ENCODE measurements around the gene MDH1B. TPM values are rescaled to one million over a fixed set of nuclear protein-coding genes. Genes with fewer than 3 reads are reported as not detected.
A peak's percentile ranks its signal among the peaks of the same experiment; 100 is the strongest.

MDH1B gene
- total RNA-seq, 1 experiment from 2014 or later = 1.9 TPM

DNA sequence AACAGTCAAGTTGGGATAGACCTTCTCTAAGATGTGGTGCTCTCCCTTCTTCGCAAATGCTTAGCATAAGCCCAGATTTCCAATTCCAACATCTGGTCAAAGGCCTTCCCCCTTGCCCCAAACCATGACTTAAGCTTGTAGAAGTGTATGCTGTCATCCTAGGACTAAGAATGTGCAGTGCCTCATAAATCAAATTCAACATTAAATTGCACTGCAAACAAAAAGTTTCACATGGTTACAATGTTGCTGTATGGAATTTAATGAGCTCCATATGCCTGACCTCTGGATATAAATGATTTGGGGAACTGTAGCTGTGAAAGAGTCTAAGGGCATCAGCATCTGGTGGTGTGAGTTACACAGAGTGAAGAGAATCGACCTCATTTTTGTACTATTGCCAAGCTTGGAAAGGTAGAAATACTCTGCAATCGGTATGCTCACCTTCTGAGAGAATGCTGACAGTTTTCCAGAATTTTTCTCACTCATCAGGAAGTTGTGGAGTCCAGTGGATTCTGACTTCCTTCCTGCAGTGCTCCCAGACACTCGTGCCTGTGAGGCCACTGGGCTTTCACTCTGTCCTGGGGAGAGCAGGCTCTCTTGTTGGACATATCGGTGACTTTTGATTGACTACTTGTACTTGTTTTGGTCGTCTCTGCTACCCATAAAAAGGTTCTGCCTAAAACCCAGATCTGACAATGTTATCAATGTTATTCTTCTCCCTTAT, 40.9 kb upstream of the MDH1B start:
- DNase-seq (ENCODE audit: low spot score) = no peak
- Mint-ChIP-seq H3K9me3 (no peaks in the 10 kb centered on the region), H3K4me3 (peak overlapping the region; percentile 49; the same call in 1 of the 2 replicates), H3K36me3 (peaks cover 48% of the 10 kb centered on the region), H3K27me3 (ENCODE audit: low read depth) (no peaks in the 10 kb centered on the region), H3K4me1 (peaks cover 87% of the 10 kb centered on the region), H3K27ac (peak overlapping the region; percentile 90)
- ATAC-seq = no peak
- ChIA-PET POLR2A (no interaction called here), CTCF (no interaction called here)
- TF ChIP-seq SP1 (CRISPR knock-in tag; conservative IDR thresholded peaks at IDR 0.05) = no peak

DNA sequence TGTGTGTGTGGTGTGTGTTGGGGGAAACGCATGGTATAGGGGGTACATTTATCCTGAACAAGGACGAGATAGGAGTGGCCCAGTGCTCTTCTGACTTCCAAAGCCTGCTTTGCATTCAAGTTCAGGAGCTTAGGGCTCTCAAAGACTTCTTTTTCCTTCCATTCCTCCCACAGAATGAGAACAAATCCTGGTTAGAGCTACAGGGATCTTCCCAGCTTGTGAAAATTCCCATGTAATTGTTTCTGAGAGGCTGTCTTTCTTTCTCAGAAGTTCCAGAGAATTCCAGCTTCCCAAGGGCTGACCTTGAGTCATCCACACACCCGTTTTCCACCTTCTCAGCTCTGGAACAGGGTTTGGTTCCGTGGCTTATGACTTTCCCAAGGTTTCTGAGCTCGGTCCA, 39.2 kb upstream of the MDH1B start:
- H3K27me3 Mint-ChIP-seq (ENCODE audit: low read depth) = no peaks in the 10 kb centered on the region
- CTCF ChIA-PET = interaction anchor here (1.3 to 5.0 kb wide), 3 partner anchors 36 to 672 kb away, joined by 4 to 34 read pairs (median 5); no protein-coding TSS in a partner anchor
- ATAC-seq = peak; percentile 6
- H3K4me3 Mint-ChIP-seq = no peak overlapping the region
- H3K27ac Mint-ChIP-seq = peak overlapping the region; percentile 82; the same call in 1 of the 2 replicates
- TF ChIP-seq ZNF423 (CRISPR knock-in tag; IDR thresholded peaks at IDR 0.05) = no peak
- no peak for TF ChIP-seq FOXP1 (CRISPR knock-in tag; IDR thresholded peaks at IDR 0.05; ENCODE audit: borderline replicate concordance)
- TF ChIP-seq, protein P1, sequence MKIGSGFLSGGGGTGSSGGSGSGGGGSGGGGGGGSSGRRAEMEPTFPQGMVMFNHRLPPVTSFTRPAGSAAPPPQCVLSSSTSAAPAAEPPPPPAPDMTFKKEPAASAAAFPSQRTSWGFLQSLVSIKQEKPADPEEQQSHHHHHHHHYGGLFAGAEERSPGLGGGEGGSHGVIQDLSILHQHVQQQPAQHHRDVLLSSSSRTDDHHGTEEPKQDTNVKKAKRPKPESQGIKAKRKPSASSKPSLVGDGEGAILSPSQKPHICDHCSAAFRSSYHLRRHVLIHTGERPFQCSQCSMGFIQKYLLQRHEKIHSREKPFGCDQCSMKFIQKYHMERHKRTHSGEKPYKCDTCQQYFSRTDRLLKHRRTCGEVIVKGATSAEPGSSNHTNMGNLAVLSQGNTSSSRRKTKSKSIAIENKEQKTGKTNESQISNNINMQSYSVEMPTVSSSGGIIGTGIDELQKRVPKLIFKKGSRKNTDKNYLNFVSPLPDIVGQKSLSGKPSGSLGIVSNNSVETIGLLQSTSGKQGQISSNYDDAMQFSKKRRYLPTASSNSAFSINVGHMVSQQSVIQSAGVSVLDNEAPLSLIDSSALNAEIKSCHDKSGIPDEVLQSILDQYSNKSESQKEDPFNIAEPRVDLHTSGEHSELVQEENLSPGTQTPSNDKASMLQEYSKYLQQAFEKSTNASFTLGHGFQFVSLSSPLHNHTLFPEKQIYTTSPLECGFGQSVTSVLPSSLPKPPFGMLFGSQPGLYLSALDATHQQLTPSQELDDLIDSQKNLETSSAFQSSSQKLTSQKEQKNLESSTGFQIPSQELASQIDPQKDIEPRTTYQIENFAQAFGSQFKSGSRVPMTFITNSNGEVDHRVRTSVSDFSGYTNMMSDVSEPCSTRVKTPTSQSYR (CRISPR knock-in tag; IDR thresholded peaks at IDR 0.05) = no peak
- TF ChIP-seq, protein P2, sequence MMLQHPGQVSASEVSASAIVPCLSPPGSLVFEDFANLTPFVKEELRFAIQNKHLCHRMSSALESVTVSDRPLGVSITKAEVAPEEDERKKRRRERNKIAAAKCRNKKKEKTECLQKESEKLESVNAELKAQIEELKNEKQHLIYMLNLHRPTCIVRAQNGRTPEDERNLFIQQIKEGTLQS (CRISPR knock-in tag; conservative IDR thresholded peaks at IDR 0.05) = no peak
- no peak for TF ChIP-seq ZNF317 (CRISPR knock-in tag; IDR thresholded peaks at IDR 0.05; ENCODE audit: borderline replicate concordance, low read depth)
- TF ChIP-seq, protein P3, sequence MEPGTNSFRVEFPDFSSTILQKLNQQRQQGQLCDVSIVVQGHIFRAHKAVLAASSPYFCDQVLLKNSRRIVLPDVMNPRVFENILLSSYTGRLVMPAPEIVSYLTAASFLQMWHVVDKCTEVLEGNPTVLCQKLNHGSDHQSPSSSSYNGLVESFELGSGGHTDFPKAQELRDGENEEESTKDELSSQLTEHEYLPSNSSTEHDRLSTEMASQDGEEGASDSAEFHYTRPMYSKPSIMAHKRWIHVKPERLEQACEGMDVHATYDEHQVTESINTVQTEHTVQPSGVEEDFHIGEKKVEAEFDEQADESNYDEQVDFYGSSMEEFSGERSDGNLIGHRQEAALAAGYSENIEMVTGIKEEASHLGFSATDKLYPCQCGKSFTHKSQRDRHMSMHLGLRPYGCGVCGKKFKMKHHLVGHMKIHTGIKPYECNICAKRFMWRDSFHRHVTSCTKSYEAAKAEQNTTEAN (CRISPR knock-in tag; IDR thresholded peaks at IDR 0.05) = no peak
- TF ChIP-seq, protein P4, sequence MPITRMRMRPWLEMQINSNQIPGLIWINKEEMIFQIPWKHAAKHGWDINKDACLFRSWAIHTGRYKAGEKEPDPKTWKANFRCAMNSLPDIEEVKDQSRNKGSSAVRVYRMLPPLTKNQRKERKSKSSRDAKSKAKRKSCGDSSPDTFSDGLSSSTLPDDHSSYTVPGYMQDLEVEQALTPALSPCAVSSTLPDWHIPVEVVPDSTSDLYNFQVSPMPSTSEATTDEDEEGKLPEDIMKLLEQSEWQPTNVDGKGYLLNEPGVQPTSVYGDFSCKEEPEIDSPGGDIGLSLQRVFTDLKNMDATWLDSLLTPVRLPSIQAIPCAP (CRISPR knock-in tag; IDR thresholded peaks at IDR 0.05) = no peak
- no peak for TF ChIP-seq SP1 (CRISPR knock-in tag; conservative IDR thresholded peaks at IDR 0.05)
- TF ChIP-seq, protein P5, sequence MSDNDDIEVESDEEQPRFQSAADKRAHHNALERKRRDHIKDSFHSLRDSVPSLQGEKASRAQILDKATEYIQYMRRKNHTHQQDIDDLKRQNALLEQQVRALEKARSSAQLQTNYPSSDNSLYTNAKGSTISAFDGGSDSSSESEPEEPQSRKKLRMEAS (CRISPR knock-in tag; IDR thresholded peaks at IDR 0.05) = no peak
- DNase-seq (ENCODE audit: low spot score) = no peak
- peaks cover 33% of the 10 kb centered on the region for H3K36me3 Mint-ChIP-seq
- H3K9me3 Mint-ChIP-seq = no peaks in the 10 kb centered on the region
- POLR2A ChIA-PET = no interaction called here
- peaks cover 93% of the 10 kb centered on the region for H3K4me1 Mint-ChIP-seq

DNA sequence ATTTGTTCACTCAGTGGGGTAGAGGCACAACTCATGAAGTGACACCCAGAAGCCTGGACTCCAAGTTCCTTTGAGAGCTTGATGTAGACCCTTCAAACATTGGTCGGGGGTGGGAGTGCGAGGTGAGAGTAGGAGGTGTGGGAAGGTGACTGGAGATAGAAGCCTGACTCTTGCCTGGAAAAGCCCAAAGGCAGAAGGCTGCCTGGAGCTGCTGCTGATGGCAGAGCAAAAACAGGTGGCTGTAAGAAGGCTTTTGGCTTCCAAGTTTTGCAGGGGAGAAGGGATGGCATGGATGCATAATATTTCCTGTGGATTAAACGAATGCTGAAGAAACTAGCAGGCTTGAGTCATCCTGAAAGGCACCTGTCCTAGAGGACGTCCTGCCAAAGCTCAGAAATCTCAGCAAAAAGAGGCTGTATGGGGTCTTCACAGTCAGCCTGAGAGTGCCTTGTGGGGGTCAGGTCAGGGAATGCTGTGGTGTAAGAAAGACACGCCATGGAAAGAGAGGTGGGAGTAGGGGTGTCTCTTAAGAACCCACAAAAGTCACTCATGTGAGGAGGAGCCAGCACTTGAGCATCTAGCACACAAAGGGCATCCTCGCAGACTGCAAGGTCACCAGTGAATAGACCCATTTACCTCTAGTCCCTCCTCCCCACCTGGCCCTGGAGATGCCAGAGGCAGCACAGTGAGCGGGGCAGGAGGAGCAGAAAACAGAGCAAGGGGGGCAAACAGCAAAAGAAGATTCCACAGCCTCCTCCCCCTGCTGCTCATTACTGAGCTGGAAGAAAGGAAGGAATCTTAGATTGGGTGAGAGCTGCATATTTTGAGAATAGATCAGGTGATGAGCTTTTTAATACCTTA, 37.8 kb upstream of the MDH1B start:
- ChIA-PET CTCF (interaction anchor here (0.5 to 5.0 kb wide), 4 partner anchors 9 to 670 kb away, joined by 3 to 34 read pairs (median 4); no protein-coding TSS in a partner anchor), POLR2A (no interaction called here)
- ATAC-seq (peak; percentile 61), DNase-seq (ENCODE audit: low spot score) (no peak)
- Mint-ChIP-seq H3K4me3 (no peak overlapping the region), H3K27me3 (ENCODE audit: low read depth) (no peaks in the 10 kb centered on the region), H3K9me3 (no peaks in the 10 kb centered on the region), H3K4me1 (peaks cover 86% of the 10 kb centered on the region), H3K27ac (peak overlapping the region; percentile 30), H3K36me3 (peaks cover 21% of the 10 kb centered on the region)
- peak; percentile 24; the same call in 1 of the 2 replicates for TF ChIP-seq TEAD1 (CRISPR knock-in tag; IDR thresholded peaks at IDR 0.05)
- TF ChIP-seq, protein P6, sequence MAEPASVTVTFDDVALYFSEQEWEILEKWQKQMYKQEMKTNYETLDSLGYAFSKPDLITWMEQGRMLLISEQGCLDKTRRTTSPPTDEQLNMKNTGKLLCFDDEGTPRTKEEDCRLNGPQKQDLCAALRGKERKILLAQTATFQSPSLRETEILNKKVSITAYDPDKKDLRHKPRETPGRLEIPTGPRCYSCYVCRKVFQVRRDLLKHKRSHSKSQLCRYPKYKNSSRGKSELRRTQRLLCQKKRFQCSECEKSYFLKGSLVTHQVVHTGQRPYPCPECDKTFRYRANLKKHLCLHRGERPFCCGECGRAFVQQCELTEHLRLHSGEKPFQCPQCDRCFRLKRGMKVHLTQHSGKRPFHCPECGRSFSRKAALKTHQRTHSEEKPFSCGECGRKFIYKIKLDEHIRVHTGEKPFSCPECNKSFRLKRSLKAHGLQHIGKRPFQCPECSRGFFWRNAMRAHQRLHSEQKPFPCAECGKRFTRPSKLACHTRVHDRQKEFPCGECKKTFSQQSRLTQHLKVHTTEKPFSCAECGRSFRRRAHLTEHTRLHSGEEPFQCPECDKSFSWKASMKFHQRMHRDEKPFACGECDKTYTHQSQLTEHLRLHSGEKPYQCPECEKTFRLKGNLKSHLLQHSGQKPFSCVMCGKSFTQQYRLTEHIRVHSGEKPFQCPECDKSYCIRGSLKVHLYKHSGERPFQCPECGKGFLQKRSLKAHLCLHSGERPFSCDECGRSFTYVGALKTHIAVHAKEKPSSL (CRISPR knock-in tag; conservative IDR thresholded peaks at IDR 0.05) = 0 out of 2 replicates have a peak, but pooled peaks have one; percentile 62
- TF ChIP-seq, protein P7, sequence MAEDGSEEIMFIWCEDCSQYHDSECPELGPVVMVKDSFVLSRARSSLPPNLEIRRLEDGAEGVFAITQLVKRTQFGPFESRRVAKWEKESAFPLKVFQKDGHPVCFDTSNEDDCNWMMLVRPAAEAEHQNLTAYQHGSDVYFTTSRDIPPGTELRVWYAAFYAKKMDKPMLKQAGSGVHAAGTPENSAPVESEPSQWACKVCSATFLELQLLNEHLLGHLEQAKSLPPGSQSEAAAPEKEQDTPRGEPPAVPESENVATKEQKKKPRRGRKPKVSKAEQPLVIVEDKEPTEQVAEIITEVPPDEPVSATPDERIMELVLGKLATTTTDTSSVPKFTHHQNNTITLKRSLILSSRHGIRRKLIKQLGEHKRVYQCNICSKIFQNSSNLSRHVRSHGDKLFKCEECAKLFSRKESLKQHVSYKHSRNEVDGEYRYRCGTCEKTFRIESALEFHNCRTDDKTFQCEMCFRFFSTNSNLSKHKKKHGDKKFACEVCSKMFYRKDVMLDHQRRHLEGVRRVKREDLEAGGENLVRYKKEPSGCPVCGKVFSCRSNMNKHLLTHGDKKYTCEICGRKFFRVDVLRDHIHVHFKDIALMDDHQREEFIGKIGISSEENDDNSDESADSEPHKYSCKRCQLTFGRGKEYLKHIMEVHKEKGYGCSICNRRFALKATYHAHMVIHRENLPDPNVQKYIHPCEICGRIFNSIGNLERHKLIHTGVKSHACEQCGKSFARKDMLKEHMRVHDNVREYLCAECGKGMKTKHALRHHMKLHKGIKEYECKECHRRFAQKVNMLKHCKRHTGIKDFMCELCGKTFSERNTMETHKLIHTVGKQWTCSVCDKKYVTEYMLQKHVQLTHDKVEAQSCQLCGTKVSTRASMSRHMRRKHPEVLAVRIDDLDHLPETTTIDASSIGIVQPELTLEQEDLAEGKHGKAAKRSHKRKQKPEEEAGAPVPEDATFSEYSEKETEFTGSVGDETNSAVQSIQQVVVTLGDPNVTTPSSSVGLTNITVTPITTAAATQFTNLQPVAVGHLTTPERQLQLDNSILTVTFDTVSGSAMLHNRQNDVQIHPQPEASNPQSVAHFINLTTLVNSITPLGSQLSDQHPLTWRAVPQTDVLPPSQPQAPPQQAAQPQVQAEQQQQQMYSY (CRISPR knock-in tag; IDR thresholded peaks at IDR 0.05) = no peak
